GM18498 (cell line): ENCODE results near the gene CST9.
"Not testable (repeated sequence)": the region's sequence is repeated elsewhere in the genome, so short reads cannot be mapped to it uniquely, and the experiment has no call there.

Source experiments
- ATAC-seq: cut with Tn5 transposase; IDR thresholded peaks from one replicate; pipeline ENCODE4 v1.9.1; 2021; ENCODE audit warnings: mild to moderate bottlenecking, moderate library complexity; ENCODE audit not compliant: unreplicated experiment

CST9 gene

DNA sequence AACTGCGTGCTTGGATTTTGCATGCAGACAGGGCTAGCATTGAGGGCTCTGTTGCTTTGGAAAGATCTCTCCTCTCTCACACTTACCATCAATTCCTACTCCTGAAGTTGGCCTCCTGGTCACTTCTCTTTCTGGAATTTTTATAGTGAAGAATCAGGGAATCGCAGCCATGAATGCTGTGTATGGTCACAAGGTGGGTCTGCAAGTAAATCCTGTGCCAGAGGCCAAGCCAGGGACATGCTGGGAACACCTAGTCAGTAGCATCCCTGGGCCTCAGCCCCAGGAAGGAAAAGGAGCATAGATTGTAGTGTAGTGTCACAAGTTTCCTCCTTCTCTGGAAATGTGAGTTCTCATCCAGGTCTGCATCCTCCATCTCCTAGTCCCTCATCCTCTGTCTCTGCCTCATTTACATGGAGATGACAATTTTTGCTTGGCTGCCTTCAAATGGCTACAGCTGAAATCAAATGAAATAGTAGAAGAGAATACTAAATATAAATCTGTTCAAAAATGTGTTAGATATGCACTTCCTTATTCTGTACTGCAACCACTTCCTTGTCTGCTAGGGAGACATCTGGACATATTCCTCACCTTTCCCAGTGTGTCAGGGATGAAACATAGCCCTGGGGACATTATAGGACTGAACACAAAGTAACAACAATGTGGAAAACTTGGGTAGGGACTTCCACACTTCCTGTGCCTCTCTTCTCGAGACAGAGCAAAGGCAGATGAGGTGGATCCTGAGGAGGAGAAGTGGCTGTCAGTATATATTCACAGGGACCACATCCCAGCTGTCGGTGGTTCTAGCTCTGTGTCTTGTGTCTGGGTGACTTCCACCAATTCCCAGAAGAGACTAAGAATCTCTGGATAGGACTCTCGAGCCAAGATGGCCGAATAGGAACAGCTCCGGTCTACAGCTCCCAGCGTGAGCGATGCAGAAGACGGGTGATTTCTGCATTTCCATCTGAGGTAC is 17.0 kb downstream of the CST9 start:
- no peak for ATAC-seq

GRCh38 chr20:23587631-23588030 is 18.1 kb downstream of the CST9 start:
- ATAC-seq: no peak

- no peak for ATAC-seq
Observed at GRCh38 chr20:23586735-23587525, 18.8 kb downstream of the CST9 start.

- ATAC-seq: no peak
Observed at GRCh38 chr20:23585808-23586734, 19.6 kb downstream of the CST9 start.

- no peak for ATAC-seq
Observed at GRCh38 chr20:23585449-23585807, 20.3 kb downstream of the CST9 start.

DNA sequence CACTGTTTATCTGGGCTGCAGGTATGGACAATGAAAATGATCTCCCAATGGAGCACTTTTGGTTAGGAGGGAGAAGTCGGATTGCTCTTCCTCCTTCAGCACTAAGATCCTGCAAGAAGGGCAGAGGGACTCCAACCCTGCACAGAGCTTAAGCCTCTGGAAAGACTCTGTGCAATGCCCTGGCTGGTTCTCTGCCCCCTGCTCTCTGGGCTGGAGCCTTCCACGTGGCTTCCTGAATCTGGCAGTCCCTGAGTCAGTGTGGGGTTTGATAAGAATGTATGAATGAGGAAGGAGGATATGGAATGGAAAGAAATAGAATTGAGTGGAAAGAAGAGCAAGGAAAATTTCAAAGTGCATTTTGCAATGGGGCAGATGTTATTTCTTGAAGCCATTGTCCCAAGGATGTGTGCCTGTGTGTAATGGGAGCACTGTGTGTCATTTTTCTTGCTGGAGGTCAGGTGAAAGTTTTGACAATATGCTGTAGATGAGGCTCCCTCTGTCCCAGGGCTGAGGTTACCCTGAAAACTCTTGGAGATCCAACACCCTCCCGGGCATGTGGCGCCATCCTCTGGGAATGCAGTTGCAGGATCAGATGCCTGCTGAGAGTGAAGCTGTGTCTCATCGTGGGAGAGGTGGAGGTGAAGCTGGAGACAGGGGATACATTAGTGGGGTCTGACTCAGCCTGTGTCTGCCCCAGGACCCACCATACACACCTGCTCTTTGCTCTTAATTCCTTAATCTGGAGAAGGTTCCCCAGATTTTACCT is 21.1 kb downstream of the CST9 start:
- ATAC-seq: no peak

- ATAC-seq: no peak
Observed at GRCh38 chr20:23583526-23583925, 22.2 kb downstream of the CST9 start.

DNA sequence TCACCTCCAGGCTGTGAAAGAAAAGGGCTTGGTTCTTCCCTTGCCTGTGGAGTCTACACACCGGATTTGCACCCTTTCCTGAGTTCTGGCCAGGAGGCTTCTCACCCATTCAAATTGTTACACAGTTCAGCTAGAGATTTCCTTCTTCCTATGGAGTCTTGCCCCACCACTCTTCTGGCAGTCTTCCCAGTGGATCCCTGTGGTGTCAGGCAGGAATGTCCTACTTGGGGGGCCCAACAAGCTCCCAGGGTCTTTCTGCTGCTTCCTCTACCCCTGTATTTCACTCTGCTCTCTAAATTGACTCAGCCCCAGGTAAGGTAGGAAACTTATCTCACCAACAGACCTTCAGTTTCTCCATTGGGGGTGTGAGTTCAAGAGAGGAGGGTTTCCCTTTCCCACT is 23.4 kb downstream of the CST9 start:
- ATAC-seq: no peak

GRCh38 chr20:23581833-23582232 is 23.9 kb downstream of the CST9 start:
- not testable (repeated sequence) for ATAC-seq

GRCh38 chr20:23574977-23575376 is 30.7 kb downstream of the CST9 start:
- ATAC-seq: no peak

DNA sequence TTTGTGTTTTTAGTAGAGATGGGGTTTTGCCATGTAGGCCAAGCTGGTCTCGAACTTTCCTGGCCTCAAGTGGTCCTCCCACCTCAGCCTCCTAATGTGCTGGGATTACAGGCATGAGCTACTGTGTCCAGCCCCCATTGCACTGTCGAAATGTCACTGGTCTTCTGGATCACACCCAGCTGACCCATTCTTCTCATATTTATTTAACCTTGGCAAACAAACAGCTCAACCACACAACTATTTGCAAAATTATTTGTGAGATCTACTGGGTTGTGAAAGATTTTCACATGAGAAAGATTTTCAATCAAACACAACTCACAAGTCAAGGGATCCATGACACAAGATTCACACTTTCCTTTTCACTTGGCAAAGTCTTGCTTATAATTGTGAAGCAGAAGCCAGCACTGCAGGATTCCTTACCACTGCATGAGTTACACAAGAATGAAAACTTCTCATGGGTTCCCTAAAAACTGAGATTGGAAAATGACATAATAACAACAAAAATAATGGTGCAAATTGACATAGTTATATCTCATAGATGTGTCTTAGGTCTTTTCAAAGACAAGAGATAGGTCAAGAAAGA is 35.4 kb downstream of the CST9 start:
- ATAC-seq: no peak

DNA sequence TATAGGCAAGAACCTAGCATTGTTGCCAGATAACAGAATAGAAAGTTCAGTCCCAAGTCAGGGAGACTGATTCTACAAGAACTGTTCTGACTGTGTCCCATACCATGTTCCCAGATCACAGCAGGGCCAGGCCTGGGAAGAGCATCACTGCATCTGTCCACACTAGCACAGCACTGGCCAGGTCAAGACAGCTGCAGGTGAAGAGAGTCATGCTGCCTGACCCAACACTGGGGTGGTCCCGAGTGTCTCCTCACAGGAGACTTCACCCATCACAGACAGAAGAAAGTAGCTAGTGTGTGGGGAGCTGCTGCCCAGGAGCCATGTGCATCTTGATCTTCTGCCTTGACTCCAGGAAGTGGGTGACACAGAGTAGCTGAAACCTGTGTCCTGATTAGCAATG is 36.1 kb downstream of the CST9 start:
- no peak for ATAC-seq

- ATAC-seq: no peak
Observed at GRCh38 chr20:23568971-23569330, 36.8 kb downstream of the CST9 start.

- no peak for ATAC-seq
Observed at GRCh38 chr20:23568320-23568970, 37.3 kb downstream of the CST9 start, which contains the start of gene CST9L. Gene CST9L, minus strand, starts transcription at chr20:23568484. Its CDS starts 34 bp downstream, at chr20:23568450.

GRCh38 chr20:23566199-23566932 is 39.4 kb downstream of the CST9 start:
- no peak for ATAC-seq

- ATAC-seq: no peak
Observed at GRCh38 chr20:23565503-23566045, 40.1 kb downstream of the CST9 start.

- ATAC-seq: no peak
Observed at GRCh38 chr20:23564927-23565326, 40.8 kb downstream of the CST9 start.

- no peak for ATAC-seq
Observed at GRCh38 chr20:23562721-23563342, 42.9 kb downstream of the CST9 start.
